ENCODE data around the gene KBTBD12. TPM values are rescaled to one million over a fixed set of nuclear protein-coding genes. Genes with fewer than 3 reads are reported as not detected.

KBTBD12 gene
- total and polyA plus RNA-seq, 2 donors (not counting 3 experiments of a cell fraction or from before 2014, with no cell fraction given): not detected

GRCh38 chr3:127985655-127986225 lies 70.7 kb downstream of the KBTBD12 start:
- Histone ChIP-seq H3K4me2 (ENCODE audit: insufficient read depth, low read length) (no peak overlapping the region), H3K9me3 (replicated peaks; ENCODE audit: control insufficient read depth, insufficient read depth, low read length) (no peaks in the 10 kb centered on the region), H3K4me1 (ENCODE audit: control insufficient read depth, extremely low read depth, insufficient read depth, low read length) (no peaks in the 10 kb centered on the region), H2AFZ (ENCODE audit: low read depth, low read length) (no peak overlapping the region), H3K79me2 (ENCODE audit: control insufficient read depth, insufficient read depth, low read length) (no peaks in the 10 kb centered on the region), H3K27me3 (ENCODE audit: control insufficient read depth in 2 of 2, insufficient read depth in 2 of 2, low read length in 2 of 2) (peaks cover 3 to 4% of the 10 kb centered on the region in 2 experiments), H3K4me3 (replicated peaks in 1 of 3; ENCODE audit: insufficient read depth in 1 of 3, low read depth in 1 of 3, low read length in 3 of 3) (no peak overlapping the region), H3K27ac (ENCODE audit: insufficient read depth, low read depth, low read length) (no peak overlapping the region), H4K20me1 (replicated peaks; ENCODE audit: control insufficient read depth, extremely low read depth, insufficient read depth, low read length) (no peaks in the 10 kb centered on the region), H3K36me3 (ENCODE audit: control insufficient read depth in 2 of 2, extremely low read depth in 1 of 2, insufficient read depth in 2 of 2, low read length in 2 of 2) (no peaks in the 10 kb centered on the region), H3K9me1 (replicated peaks; ENCODE audit: control insufficient read depth, extremely low read depth, insufficient read depth, low read length) (no peaks in the 10 kb centered on the region), H3K9ac (replicated peaks; ENCODE audit: extremely low read depth, insufficient read depth, low read length) (no peak overlapping the region)
- ChIA-PET CTCF (no interaction called here), POLR2A (interaction anchor here (0.7 kb wide), 1 partner anchor 16 kb away, joined by 4 read pairs; no protein-coding TSS in a partner anchor)
- BruUV-seq (replicated peaks): no TSS peak
- no peak for TF ChIP-seq JUN (IDR thresholded peaks at IDR 0.05; ENCODE audit: borderline replicate concordance, insufficient read depth, insufficient read length, low read depth)
- FAIRE-seq (no peak), DNase-seq (ENCODE audit: low read depth, low spot score) (no peak)
- dilution Hi-C loops (cut with MboI; ENCODE audit: extremely low pct_ligation_motif_present, low sequenced_read_pairs) (no loop called here), intact Hi-C loops (cut with micrococcal nuclease) (no loop called here)

DNA sequence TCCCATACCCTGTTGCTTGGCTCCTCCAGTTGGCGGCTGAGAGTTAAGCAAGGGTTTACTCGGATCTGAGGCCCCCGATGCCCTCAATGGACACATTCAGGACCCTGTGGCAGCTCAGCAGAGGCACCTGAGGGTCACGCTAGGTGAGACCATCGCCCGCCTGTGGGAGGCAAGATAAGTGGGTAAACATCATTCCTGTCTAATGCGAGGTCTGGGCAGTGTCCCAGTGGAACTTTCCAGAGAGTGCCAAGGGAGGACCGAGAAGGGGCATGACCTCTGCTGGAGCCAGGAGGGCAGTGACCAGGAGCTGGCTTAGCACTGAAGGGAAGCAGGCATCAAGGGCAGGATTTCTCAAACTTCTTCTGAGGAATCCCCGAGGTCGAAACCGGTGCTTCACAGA lies 71.8 kb downstream of the KBTBD12 start:
- no peak overlapping the region for H2AFZ ChIP-seq (ENCODE audit: low read depth, low read length)
- H3K27me3 ChIP-seq (ENCODE audit: control insufficient read depth in 2 of 2, insufficient read depth in 2 of 2, low read length in 2 of 2): peaks cover 0 to 4% of the 10 kb centered on the region in 2 experiments
- no peak overlapping the region for H3K4me2 ChIP-seq (ENCODE audit: insufficient read depth, low read length)
- no TSS peak for BruUV-seq (replicated peaks)
- H3K9me3 ChIP-seq (replicated peaks; ENCODE audit: control insufficient read depth, insufficient read depth, low read length): no peaks in the 10 kb centered on the region
- no peaks in the 10 kb centered on the region for H3K79me2 ChIP-seq (ENCODE audit: control insufficient read depth, insufficient read depth, low read length)
- dilution Hi-C loops (cut with MboI; ENCODE audit: extremely low pct_ligation_motif_present, low sequenced_read_pairs) (no loop called here), intact Hi-C loops (cut with micrococcal nuclease) (no loop called here)
- H3K9ac ChIP-seq (replicated peaks; ENCODE audit: extremely low read depth, insufficient read depth, low read length): no peak overlapping the region
- no peak overlapping the region for H3K4me3 ChIP-seq (replicated peaks in 1 of 3; ENCODE audit: insufficient read depth in 1 of 3, low read depth in 1 of 3, low read length in 3 of 3)
- no peaks in the 10 kb centered on the region for H3K9me1 ChIP-seq (replicated peaks; ENCODE audit: control insufficient read depth, extremely low read depth, insufficient read depth, low read length)
- no peak overlapping the region for H3K27ac ChIP-seq (ENCODE audit: insufficient read depth, low read depth, low read length)
- no peaks in the 10 kb centered on the region for H4K20me1 ChIP-seq (replicated peaks; ENCODE audit: control insufficient read depth, extremely low read depth, insufficient read depth, low read length)
- no peaks in the 10 kb centered on the region for H3K4me1 ChIP-seq (ENCODE audit: control insufficient read depth, extremely low read depth, insufficient read depth, low read length)
- ChIA-PET POLR2A (no interaction called here), CTCF (no interaction called here)
- no peak for TF ChIP-seq JUN (IDR thresholded peaks at IDR 0.05; ENCODE audit: borderline replicate concordance, insufficient read depth, insufficient read length, low read depth)
- no peak for TF ChIP-seq EZH2 (IDR thresholded peaks at IDR 0.05; ENCODE audit: borderline replicate concordance, low read depth, low read length, severe bottlenecking)
- TF ChIP-seq POLR2AphosphoS5 (IDR thresholded peaks at IDR 0.05; ENCODE audit: insufficient read depth, low read depth, low read length): no peak
- TF ChIP-seq GATA2 (IDR thresholded peaks at IDR 0.05; ENCODE audit: insufficient read depth, insufficient read length, low read depth, low read length): no peak
- TF ChIP-seq, protein P1, sequence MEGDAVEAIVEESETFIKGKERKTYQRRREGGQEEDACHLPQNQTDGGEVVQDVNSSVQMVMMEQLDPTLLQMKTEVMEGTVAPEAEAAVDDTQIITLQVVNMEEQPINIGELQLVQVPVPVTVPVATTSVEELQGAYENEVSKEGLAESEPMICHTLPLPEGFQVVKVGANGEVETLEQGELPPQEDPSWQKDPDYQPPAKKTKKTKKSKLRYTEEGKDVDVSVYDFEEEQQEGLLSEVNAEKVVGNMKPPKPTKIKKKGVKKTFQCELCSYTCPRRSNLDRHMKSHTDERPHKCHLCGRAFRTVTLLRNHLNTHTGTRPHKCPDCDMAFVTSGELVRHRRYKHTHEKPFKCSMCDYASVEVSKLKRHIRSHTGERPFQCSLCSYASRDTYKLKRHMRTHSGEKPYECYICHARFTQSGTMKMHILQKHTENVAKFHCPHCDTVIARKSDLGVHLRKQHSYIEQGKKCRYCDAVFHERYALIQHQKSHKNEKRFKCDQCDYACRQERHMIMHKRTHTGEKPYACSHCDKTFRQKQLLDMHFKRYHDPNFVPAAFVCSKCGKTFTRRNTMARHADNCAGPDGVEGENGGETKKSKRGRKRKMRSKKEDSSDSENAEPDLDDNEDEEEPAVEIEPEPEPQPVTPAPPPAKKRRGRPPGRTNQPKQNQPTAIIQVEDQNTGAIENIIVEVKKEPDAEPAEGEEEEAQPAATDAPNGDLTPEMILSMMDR (IDR thresholded peaks at IDR 0.05; ENCODE audit: extremely low read depth in 1 of 2, insufficient read depth in 1 of 2, low read depth in 1 of 2, low read length in 2 of 2): no peak
- no peak for TF ChIP-seq MYC (IDR thresholded peaks at IDR 0.05; ENCODE audit: low read depth, low read length)
- DNase-seq (ENCODE audit: low read depth, low spot score) (no peak), FAIRE-seq (no peak)
- H3K36me3 ChIP-seq (ENCODE audit: control insufficient read depth in 2 of 2, extremely low read depth in 1 of 2, insufficient read depth in 2 of 2, low read length in 2 of 2): no peaks in the 10 kb centered on the region
